GM12878 (cell line): ENCODE results near the gene SELENBP1. TPM values are rescaled to one million over a fixed set of nuclear protein-coding genes. Genes with fewer than 3 reads are reported as not detected.

Source experiments
- EGR1 ChIP-seq, 2 experiments: IDR thresholded peaks; 1 replicate in 1 of 2; 2 replicates in 1 of 2; pipeline ENCODE4 v1.6.1; 2011 to 2012; ENCODE audit warnings: low read depth in 2 of 2, low read length in 2 of 2, borderline replicate concordance in 1 of 2, mild to moderate bottlenecking in 1 of 2, moderate library complexity in 1 of 2
- ETV6 ChIP-seq, 2 experiments: fragments of 450-650 bp in 1 of 2; IDR thresholded peaks in 1 of 2; conservative IDR thresholded peaks in 1 of 2; 2 replicates each; pipeline ENCODE4 v1.6.1; 2014; ENCODE audit warnings: antibody characterized with exemption in 1 of 2, borderline replicate concordance in 1 of 2, low read depth in 1 of 2, mild to moderate bottlenecking in 1 of 2, moderate library complexity in 1 of 2
- FOS ChIP-seq: IDR thresholded peaks from 3 replicates; pipeline ENCODE4 v1.6.1; 2011; ENCODE audit warnings: borderline replicate concordance; ENCODE audit not compliant: insufficient read length; ENCODE audit errors: extremely low read depth
- HCFC1 ChIP-seq: fragments of 150-350 bp; IDR thresholded peaks from 2 replicates; pipeline ENCODE4 v1.6.1; 2014; ENCODE audit warnings: low read length
- IKZF1 ChIP-seq: fragments of 450-650 bp; conservative IDR thresholded peaks from 2 replicates; pipeline ENCODE4 v1.6.1; 2017; ENCODE audit warnings: antibody characterized with exemption, mild to moderate bottlenecking
- IKZF2 ChIP-seq, 2 experiments: fragments of 450-650 bp; IDR thresholded peaks; 2 replicates each; pipeline ENCODE4 v1.6.1; 2017; ENCODE audit warnings: mild to moderate bottlenecking in 2 of 2, moderate library complexity in 2 of 2
- NFXL1 ChIP-seq: fragments of 450-650 bp; IDR thresholded peaks from 2 replicates; pipeline ENCODE4 v1.6.1; 2017; ENCODE audit warnings: antibody characterized with exemption, mild to moderate bottlenecking, borderline replicate concordance
- POLR2AphosphoS5 ChIP-seq: IDR thresholded peaks from 2 replicates; pipeline ENCODE4 v1.6.1; 2011; ENCODE audit warnings: mild to moderate bottlenecking, low read length, inconsistent platforms
- SPI1 ChIP-seq: IDR thresholded peaks from 2 replicates; pipeline ENCODE4 v1.6.1; 2011; ENCODE audit warnings: low read depth, mild to moderate bottlenecking, low read length, moderate library complexity, borderline replicate concordance; ENCODE audit not compliant: insufficient read depth
- SREBF1 ChIP-seq: IDR thresholded peaks from 2 replicates; pipeline ENCODE4 v1.6.1; 2012; ENCODE audit warnings: mild to moderate bottlenecking, low read length
- SUZ12 ChIP-seq: fragments of 200-600 bp; sonication (generic); IDR thresholded peaks from one replicate; pipeline ENCODE4 v1.6.1; 2018; ENCODE audit warnings: antibody characterized with exemption, mild to moderate bottlenecking; ENCODE audit not compliant: unreplicated experiment
- TBL1XR1 ChIP-seq: IDR thresholded peaks from 2 replicates; pipeline ENCODE4 v1.6.1; 2012; ENCODE audit warnings: low read depth, low read length, improper control_type of control experiment
- ZBED1 ChIP-seq: IDR thresholded peaks from 2 replicates; pipeline ENCODE4 v1.6.1; 2016; ENCODE audit warnings: borderline replicate concordance
- ZNF622 ChIP-seq: fragments of 450-650 bp; IDR thresholded peaks from 2 replicates; pipeline ENCODE4 v1.6.1; 2017; ENCODE audit warnings: mild to moderate bottlenecking, inconsistent platforms
- polyA plus RNA-seq, 11 experiments: library from polyadenylated mRNA; depleted of rRNA in 4 of 11; unstranded in 6 of 11; stranded (reverse) in 5 of 11; fragments of >200 nt; fragmentation: Nextera tagmentation in 4 of 11; fragmentation: Illumina TruSeq in 1 of 11; extraction: Ambion mirVana in 4 of 11; extraction: Trizol in 1 of 11; gene quantifications; 1 replicate in 1 of 11; 2 replicates in 10 of 11; pipeline versions ENCODE4 v1.2.1 to v1.2.3, GENCODE V29; 2011 to 2016; ENCODE audit warnings: inconsistent platforms in 2 of 11, missing spikeins in 2 of 11, low read depth in 1 of 11
- total RNA-seq, 4 experiments: library from RNA; depleted of rRNA in 3 of 4; stranded (reverse); fragments of >200 nt in 3 of 4; fragmentation: Illumina TruSeq in 1 of 4; extraction: Trizol in 1 of 4; gene quantifications; 2 replicates each; pipeline versions ENCODE4 v1.2.1 to v1.2.3, GENCODE V29; 2013 to 2021
- TF ChIP-seq, protein P1 (sequence below): fragments of 150-350 bp; IDR thresholded peaks from 2 replicates; pipeline ENCODE4 v1.6.1; 2016; ENCODE audit warnings: low read depth, low read length
- TF ChIP-seq, protein P2 (sequence below): fragments of 450-650 bp; formaldehyde crosslinking; IDR thresholded peaks from 2 replicates; pipeline ENCODE4 v1.5.0; 2022; ENCODE audit warnings: mild to moderate bottlenecking, missing genetic modification characterization
- TF ChIP-seq, protein P3 (sequence below): fragments of 450-650 bp; IDR thresholded peaks from 2 replicates; pipeline ENCODE4 v1.6.1; 2017; ENCODE audit warnings: low read depth, mild to moderate bottlenecking, moderate library complexity
- TF ChIP-seq, protein P4 (sequence below), 3 experiments: IDR thresholded peaks in 2 of 3; conservative IDR thresholded peaks in 1 of 3; 2 replicates each; pipeline ENCODE4 v1.5.1; 2011; ENCODE audit warnings: low read depth in 3 of 3, low read length in 3 of 3, mild to moderate bottlenecking in 3 of 3, control low read depth in 2 of 3, moderate library complexity in 2 of 3, inconsistent platforms in 1 of 3, mixed read lengths in 1 of 3; ENCODE audit not compliant: control insufficient read depth in 2 of 3, insufficient read depth in 1 of 3; ENCODE audit errors: extremely low read depth in 1 of 3

Gene SELENBP1
- total and polyA plus RNA-seq, 10 of the 15 experiments (the other 5 are each of a cell fraction or from before 2014, with no cell fraction given), result 0.41 TPM; not detected in 9

DNA sequence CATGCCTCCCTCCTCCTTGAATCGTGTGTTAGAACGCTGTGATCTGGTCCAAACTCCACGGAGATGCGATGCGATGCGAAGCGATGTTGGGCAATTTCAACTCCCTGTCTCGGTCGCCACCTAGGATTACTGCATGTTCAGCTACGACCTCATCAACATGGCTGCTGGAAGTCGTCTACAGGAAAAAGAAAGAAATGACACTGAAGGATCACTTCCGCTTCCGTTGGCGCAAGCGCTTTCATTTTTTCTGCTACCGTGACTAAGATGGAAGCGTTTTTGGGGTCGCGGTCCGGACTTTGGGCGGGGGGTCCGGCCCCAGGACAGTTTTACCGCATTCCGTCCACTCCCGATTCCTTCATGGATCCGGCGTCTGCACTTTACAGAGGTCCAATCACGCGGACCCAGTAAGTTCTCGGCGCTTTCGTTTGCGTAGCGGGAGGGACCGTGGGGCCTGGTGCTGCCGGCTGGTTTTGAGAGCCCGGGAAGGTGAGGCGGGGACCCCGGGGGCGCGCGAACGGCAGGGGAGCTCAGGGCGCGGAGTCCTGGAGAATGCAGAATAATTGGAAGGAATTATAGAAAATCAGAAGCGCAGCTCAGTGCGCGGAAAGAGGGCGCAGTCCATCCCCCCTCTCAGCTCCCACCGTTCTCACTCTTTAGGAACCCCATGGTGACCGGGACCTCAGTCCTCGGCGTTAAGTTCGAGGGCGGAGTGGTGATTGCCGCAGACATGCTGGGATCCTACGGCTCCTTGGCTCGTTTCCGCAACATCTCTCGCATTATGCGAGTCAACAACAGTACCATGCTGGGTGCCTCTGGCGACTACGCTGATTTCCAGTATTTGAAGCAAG lies 27.0 kb upstream of the SELENBP1 start, which contains the start of gene PSMB4 (continued):
- TF ChIP-seq, protein P1, sequence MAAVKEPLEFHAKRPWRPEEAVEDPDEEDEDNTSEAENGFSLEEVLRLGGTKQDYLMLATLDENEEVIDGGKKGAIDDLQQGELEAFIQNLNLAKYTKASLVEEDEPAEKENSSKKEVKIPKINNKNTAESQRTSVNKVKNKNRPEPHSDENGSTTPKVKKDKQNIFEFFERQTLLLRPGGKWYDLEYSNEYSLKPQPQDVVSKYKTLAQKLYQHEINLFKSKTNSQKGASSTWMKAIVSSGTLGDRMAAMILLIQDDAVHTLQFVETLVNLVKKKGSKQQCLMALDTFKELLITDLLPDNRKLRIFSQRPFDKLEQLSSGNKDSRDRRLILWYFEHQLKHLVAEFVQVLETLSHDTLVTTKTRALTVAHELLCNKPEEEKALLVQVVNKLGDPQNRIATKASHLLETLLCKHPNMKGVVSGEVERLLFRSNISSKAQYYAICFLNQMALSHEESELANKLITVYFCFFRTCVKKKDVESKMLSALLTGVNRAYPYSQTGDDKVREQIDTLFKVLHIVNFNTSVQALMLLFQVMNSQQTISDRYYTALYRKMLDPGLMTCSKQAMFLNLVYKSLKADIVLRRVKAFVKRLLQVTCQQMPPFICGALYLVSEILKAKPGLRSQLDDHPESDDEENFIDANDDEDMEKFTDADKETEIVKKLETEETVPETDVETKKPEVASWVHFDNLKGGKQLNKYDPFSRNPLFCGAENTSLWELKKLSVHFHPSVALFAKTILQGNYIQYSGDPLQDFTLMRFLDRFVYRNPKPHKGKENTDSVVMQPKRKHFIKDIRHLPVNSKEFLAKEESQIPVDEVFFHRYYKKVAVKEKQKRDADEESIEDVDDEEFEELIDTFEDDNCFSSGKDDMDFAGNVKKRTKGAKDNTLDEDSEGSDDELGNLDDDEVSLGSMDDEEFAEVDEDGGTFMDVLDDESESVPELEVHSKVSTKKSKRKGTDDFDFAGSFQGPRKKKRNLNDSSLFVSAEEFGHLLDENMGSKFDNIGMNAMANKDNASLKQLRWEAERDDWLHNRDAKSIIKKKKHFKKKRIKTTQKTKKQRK, result no peak
- TF ChIP-seq SREBF1 (no peak), ZNF622 (no peak), IKZF1 (peak; percentile 78), HCFC1 (peak; percentile 93), IKZF2 (IDR thresholded peaks at IDR 0.05) (no peak; a peak in 2 of 4 replicates), ETV6 (conservative IDR thresholded peaks at IDR 0.05 in 1 of 2, IDR thresholded peaks at IDR 0.05 in 1 of 2; ENCODE audit: borderline replicate concordance in 1 of 2, low read depth in 1 of 2) (peak in 1 of 2 experiments; percentile 71; a peak in 2 of 4 replicates), POLR2AphosphoS5 (peak; percentile 92), TBL1XR1 (peak; percentile 68; the same call in 1 of the 2 replicates), NFXL1 (no peak), SUZ12 (no peak), ZBED1 (no peak), FOS (no peak), EGR1 (IDR thresholded peaks at IDR 0.05; ENCODE audit: borderline replicate concordance in 1 of 2, low read depth in 2 of 2, low read length in 2 of 2) (0 out of 3 replicates have a peak, but pooled peaks of 1 of the 2 experiments have one; percentile 4), SPI1 (peak; percentile 65; the same call in 1 of the 2 replicates)
- TF ChIP-seq, protein P2, sequence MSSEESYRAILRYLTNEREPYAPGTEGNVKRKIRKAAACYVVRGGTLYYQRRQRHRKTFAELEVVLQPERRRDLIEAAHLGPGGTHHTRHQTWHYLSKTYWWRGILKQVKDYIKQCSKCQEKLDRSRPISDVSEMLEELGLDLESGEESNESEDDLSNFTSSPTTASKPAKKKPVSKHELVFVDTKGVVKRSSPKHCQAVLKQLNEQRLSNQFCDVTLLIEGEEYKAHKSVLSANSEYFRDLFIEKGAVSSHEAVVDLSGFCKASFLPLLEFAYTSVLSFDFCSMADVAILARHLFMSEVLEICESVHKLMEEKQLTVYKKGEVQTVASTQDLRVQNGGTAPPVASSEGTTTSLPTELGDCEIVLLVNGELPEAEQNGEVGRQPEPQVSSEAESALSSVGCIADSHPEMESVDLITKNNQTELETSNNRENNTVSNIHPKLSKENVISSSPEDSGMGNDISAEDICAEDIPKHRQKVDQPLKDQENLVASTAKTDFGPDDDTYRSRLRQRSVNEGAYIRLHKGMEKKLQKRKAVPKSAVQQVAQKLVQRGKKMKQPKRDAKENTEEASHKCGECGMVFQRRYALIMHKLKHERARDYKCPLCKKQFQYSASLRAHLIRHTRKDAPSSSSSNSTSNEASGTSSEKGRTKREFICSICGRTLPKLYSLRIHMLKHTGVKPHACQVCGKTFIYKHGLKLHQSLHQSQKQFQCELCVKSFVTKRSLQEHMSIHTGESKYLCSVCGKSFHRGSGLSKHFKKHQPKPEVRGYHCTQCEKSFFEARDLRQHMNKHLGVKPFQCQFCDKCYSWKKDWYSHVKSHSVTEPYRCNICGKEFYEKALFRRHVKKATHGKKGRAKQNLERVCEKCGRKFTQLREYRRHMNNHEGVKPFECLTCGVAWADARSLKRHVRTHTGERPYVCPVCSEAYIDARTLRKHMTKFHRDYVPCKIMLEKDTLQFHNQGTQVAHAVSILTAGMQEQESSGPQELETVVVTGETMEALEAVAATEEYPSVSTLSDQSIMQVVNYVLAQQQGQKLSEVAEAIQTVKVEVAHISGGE (CRISPR knock-in tag), result no peak
- TF ChIP-seq, protein P3, sequence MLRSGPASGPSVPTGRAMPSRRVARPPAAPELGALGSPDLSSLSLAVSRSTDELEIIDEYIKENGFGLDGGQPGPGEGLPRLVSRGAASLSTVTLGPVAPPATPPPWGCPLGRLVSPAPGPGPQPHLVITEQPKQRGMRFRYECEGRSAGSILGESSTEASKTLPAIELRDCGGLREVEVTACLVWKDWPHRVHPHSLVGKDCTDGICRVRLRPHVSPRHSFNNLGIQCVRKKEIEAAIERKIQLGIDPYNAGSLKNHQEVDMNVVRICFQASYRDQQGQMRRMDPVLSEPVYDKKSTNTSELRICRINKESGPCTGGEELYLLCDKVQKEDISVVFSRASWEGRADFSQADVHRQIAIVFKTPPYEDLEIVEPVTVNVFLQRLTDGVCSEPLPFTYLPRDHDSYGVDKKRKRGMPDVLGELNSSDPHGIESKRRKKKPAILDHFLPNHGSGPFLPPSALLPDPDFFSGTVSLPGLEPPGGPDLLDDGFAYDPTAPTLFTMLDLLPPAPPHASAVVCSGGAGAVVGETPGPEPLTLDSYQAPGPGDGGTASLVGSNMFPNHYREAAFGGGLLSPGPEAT, result peak; percentile 48
- TF ChIP-seq, protein P4, sequence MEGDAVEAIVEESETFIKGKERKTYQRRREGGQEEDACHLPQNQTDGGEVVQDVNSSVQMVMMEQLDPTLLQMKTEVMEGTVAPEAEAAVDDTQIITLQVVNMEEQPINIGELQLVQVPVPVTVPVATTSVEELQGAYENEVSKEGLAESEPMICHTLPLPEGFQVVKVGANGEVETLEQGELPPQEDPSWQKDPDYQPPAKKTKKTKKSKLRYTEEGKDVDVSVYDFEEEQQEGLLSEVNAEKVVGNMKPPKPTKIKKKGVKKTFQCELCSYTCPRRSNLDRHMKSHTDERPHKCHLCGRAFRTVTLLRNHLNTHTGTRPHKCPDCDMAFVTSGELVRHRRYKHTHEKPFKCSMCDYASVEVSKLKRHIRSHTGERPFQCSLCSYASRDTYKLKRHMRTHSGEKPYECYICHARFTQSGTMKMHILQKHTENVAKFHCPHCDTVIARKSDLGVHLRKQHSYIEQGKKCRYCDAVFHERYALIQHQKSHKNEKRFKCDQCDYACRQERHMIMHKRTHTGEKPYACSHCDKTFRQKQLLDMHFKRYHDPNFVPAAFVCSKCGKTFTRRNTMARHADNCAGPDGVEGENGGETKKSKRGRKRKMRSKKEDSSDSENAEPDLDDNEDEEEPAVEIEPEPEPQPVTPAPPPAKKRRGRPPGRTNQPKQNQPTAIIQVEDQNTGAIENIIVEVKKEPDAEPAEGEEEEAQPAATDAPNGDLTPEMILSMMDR (IDR thresholded peaks at IDR 0.05 in 2 of 3, conservative IDR thresholded peaks at IDR 0.05 in 1 of 3; ENCODE audit: control insufficient read depth in 2 of 3, extremely low read depth in 1 of 3, insufficient read depth in 1 of 3, low read depth in 3 of 3, low read length in 3 of 3), result peak; percentile 47 to 70 (median 55)
